ENCODE measurements around the gene FLNA. TPM values are rescaled to one million over a fixed set of nuclear protein-coding genes. Genes with fewer than 3 reads are reported as not detected.
A peak's percentile ranks its signal among the peaks of the same experiment; 100 is the strongest.
"Not testable (repeated sequence)": the region's sequence is repeated elsewhere in the genome, so short reads cannot be mapped to it uniquely, and the experiment has no call there.

Gene FLNA
- total RNA-seq, 1 experiment from 2014 or later = 409 TPM

DNA sequence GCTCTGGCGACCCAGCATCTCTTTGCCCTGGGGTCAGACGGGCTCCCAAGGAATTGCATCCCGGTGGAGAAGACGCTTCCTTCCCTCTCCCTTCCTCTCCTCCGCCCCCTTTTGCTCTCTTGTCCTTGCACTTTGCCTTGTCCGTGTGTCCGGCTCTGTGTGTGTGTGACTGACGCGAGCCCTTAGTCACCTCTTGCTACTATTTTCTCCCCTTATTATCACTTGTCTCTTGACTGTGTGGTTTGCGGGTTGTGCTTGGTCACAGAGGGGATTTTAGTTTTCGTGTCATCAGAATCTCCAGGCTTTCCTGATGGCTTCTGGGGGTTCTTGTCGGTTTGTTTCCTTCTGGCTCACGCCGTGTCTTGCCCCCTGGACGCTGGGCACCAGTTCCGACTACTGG lies 31.4 kb downstream of the FLNA start:
- not testable (repeated sequence) for DNase-seq (ENCODE audit: low spot score)

DNA sequence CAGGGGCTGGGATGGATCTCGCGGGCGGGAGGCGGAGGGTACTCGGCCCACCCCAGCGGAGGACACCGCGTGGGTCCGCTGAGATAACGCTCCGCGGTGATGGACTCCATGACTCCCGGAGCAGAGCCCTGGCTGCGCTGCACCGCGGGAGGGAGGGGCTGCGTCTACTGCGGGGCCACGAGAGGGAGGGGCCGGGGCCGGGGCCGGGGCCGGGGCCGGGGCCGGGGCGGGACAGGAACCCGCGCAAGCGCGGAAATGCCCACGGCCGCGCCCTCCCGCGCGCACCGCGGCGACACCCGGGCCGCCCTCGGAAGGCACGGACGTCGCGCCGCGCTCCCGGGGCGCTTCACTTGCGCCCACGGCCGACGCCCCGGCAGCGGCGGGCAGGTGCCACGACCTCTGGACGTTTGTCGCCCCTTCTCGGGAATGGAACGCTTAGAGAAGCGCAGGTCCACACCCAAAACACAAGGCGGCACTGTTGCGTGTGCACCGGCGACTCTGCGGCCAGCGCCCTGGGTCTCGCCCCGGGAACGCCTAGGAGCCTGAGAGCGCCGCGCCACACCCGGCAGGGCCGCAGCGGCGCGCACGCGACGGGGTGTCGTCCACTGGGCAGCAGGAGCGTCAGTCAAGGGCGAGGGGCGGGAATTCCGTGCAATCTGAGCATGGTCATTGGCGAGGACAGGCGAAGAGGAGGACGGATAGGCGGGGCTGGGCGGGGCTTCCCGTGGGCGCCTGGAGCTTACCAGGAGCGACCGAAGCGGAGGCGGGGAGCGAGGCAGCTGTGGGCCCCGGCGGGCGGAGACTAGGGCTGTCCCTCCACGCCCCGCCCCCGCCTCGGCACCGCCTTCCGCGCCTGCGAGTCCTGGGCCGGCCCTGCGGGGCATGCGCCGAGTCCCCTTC lies 32.8 kb downstream of the FLNA start:
- DNase-seq (ENCODE audit: low spot score) = not testable (repeated sequence)

DNA sequence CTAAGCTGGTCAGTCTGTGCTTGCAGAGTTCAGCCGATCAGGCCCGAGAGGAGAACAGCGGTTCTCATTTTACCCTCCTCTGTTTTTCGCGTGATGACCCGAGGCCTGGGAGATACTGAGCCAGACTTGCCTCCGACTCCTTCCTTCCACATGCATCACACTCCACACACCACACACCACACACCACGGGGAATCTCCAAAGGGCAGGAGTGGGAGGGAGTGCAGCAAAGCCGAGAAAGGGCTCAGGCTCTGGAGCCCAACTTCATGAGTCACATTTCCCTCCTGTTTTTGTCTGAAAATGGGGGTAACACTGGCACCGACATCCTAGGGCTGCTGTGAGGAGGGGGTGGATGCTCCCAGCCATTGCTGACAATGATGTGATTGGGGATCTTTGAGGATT lies 39.9 kb downstream of the FLNA start:
- no peak for DNase-seq (ENCODE audit: low spot score)

DNA sequence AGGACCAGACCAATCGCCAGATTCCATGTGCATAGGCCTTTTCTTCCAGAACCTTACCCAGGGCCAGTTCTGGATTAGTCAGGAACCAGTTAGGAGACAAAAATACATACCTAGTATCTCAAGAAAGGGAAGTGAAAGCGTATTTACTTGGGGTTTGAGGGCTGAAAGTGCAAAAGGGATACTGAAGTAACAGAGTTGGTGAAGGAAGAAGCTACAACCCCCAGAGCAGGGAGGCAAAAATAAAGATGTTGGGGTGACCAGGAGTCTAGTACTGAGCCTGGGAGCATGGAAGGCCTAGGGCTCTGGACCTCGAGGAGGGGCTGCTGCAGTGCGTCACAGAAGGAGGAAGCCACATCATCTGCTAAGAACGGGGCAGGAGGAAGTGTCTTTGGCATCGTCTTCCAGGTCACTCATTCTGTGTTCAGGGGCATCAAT lies 40.6 kb downstream of the FLNA start:
- no peak for DNase-seq (ENCODE audit: low spot score)

DNA sequence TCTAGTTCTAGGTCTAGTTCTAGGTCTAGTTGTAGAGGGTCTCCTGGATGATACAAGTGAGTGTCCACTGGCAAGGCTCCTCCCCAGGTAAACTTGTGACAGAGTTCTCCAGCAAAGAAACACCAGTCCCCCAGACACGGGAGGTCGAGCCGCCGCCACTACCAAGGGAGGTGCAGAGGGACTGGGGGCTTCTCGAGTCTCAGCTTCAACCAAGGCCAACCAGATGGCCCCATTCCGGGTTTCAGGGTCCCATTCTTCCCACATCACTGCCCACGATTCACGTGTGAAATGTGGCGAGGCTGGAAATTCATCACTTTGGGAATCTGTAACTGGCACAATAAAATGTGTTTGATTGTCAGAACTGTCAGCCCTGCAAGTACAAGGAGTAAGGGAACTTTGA lies 41.3 kb downstream of the FLNA start:
- DNase-seq (ENCODE audit: low spot score) = no peak

DNA sequence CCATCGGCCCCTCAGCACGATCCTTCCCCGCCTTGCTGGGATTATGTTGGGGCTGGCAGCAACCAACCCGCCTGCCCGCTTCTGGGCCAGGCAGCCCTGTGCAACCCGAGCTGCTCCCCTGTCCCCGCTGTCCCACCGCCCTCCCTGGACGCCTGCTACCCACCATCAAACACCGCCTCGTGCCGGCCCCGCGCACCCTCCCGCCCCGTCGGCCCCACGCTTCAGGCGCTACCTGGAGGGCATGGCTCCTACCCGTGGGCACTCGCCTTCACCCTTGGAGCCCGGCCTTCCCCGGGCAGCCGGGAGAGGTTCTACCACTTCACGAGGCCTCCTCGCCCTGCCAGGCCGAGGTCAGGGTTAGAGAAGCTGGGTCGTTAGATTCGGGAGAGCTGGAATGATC lies 41.9 kb downstream of the FLNA start:
- no peak for DNase-seq (ENCODE audit: low spot score)

DNA sequence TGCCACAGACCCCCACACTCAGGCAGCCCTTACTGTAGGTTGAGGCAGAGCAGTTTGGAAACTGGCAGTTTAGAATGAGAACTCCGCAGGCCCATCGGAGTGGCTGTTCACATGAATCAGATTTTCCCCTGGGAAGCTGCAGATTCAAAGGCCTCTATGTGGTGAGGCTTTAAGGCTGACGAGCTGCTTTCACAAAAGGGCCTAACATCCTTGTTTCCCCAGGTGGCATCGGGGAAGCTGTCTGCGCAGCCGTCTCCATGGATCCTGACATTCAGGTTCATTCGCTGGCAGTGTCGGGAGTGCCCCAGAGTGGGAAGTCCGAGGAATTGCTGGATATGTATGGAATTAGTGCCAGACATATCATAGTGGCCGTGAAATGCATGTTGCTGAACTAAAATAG lies 45.1 kb downstream of the FLNA start:
- no peak for DNase-seq (ENCODE audit: low spot score)

DNA sequence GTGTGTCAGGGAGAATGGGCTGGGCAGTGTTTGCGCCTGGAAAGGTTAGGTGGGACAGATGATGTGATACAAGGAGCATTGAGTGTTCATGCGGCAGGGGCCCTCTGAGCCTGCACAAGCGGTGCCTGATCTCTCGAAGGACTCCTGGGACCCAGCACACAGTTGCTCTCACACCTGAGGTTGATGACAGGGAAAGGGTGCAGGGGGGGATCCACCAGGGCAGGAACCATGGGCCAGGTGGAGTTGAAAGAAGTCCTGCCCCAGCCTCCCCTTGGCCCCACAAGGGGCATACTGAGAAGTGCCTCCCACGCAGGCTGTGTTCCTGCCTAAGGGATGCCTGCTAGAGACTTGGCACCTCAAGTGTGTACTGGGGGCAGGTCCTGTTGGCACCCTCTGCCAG lies 45.8 kb downstream of the FLNA start:
- no peak for DNase-seq (ENCODE audit: low spot score)

DNA sequence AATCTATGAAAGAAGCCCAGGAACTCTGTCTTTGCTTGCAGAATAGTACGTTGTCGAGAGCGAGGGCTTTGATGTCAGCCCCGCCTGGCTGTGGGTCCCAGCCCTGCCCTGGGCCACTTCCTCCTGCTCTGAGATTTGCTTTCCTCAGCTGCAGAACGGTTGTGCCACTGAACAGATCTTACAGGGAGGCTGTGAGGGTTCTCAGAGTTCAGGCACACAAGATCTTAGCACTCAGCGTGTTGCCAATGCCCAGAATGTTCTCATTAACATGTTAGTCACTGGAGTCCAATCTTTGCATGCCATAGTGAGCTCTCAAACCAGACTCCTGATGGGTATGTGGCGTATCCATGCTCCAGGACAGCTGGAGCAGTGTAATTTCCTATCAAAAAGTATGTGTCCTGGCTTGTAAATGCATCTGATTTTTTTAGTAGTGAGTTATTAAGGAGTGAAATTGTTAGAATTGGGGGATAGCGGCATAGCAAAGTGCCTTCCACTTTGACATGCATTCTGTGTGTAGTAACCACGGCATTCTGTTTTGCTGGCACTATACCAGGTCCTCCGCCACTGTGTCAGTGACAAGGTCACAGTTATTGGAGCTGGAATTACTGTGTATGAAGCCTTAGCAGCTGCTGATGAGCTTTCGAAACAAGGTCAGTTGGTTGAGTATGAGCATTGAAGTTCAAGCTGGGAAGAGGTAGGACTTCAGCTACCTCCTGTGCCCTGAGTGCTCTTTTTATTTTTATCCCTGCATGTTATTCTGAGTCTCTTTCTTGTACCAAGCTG lies 47.2 kb downstream of the FLNA start:
- DNase-seq (ENCODE audit: low spot score) = no peak

DNA sequence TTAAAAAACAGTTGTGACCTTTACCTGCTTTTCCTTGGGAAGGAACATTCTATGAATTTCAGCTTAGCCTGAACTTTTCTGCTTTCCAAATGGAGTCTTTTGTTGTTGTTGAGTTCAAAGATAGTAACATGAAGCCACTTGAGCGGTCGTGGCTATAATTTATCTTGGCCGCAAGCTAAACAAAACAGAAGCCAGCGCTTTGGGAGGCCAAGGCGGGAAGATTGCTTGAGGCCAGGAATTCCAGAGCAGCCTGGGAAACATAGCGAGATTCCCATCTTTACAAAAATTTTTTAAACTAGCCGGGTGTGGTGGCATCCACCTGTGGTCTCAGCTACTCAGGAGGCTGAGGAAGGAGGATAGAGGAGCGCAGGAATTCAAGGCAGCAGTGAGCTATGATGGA lies 48.9 kb downstream of the FLNA start:
- peak; percentile 50 for DNase-seq (ENCODE audit: low spot score)

DNA sequence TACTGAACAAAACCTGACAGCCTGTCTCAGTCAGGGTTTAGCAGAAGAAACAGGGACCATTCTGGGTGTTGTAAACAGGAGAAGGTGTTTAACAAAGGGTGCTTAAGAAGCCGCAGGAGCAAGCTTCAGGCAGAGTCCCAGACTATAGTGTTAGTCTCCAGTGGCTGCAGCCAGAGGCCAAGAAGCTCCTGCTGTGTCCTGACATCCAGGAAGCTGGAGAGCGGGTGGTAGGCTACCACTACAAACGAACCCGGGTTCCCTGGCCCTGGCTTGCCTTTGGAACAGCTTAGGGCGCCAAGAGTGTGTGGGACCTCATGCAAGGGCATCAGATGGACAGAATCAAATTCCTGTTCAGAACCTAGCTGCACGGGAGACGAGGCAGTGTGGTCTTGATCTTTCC lies 50.9 kb downstream of the FLNA start:
- no peak for DNase-seq (ENCODE audit: low spot score)

DNA sequence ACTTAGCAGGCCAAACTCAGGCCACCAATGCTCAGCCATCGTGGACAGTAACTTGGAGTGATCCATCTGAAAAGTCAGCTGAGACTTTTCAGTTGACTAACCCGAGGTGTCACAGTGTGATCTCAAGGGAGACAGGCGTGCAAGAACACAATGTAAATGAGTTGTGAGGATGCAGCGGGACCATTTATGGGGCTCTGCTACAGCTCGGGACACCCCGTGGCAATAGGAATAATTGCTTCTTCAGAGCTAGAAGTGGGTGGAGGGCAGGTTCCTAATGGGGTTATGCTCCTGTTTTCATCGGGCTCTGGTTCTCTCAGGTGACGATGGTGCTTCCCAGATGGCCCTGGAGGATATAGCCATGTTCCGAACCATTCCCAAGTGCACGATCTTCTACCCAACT lies 51.5 kb downstream of the FLNA start:
- DNase-seq (ENCODE audit: low spot score) = no peak

DNA sequence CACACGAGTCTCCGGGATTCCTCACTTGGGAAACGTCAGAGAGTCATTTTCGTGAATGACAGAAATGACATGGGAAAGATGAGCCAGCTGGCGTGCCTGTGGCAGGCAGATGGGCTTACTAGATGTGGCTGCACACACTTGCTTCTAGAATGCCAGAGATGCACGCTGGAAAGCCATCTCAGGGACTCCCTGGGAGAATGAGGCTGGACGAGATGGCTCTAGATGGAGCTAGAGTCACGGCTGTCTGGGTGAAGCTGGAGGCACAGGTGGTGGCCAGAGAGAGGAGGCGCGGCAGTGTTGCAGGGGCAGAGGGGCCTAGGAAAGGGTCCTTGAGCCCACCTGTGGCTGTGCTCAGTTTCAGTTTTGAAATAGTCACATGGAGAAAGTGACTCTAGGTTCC lies 52.8 kb downstream of the FLNA start:
- DNase-seq (ENCODE audit: low spot score) = no peak

DNA sequence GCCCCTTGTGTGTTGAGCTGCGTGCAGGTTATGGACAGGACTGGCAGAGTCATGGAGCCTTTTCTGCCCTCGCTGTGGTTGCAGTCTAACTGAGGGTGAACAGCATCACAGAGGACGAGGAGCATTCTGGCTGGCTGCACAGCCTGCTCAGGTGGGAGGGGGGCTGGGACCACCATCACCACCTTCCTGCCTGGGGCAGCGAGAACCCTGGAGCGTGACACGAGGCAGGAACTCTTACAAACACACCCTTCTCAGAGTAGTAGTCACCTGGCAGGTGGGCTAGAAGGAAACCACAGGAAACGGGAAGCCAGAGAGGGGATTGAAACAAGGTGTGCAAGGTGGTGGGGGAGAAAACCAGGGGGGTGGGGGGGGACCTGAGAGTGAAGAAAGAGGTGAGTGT lies 53.3 kb downstream of the FLNA start:
- no peak for DNase-seq (ENCODE audit: low spot score)

DNA sequence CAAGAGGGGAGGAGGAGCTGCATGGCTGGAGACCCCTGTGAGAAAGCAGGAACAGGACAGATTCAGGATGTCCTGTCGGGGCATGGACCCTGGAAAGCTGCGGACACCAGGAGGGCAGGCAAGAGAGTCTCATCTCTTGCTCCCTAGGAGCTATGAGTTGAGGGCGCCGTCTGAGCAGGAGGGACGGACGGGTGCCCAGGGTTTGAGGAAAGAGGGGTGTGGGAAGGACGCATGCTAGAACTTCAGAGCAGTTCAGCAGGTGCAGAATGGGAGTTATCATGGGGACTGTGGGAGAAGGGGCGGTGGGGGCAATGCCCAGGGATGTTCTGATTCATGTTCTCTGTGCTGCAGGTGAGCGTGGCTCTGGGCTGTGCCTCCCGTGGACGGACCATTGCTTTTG lies 54.0 kb downstream of the FLNA start:
- DNase-seq (ENCODE audit: low spot score) = no peak

DNA sequence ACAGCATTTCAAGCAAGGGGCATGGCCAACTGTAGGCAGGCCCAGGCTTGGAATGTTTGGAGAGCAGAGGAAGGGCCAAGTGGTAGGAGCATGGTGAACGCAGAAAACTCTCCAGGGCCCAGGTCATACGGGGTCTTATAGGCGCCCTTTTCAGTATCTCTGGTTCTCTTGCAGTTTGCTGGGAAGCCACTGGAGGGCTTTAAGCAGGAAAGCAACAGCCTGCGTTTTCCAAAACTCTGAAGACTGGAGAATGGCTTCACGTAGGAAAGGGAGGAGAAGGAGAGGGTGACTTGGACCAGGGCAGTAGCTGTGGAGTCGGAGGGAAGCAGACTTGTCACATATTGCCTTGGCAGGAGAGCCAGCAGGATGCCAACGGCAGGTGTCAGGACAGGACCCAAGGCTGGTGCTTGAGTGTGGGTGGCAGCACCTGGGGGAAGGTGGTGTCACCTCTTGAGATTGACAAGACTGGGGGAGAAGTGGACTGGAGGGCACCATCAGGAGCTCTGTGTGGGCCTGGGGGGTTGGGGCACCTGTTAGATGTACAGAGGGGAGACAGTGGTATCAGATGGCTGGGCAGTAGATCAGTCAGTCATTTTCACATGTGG lies 56.9 kb downstream of the FLNA start:
- DNase-seq (ENCODE audit: low spot score) = no peak

DNA sequence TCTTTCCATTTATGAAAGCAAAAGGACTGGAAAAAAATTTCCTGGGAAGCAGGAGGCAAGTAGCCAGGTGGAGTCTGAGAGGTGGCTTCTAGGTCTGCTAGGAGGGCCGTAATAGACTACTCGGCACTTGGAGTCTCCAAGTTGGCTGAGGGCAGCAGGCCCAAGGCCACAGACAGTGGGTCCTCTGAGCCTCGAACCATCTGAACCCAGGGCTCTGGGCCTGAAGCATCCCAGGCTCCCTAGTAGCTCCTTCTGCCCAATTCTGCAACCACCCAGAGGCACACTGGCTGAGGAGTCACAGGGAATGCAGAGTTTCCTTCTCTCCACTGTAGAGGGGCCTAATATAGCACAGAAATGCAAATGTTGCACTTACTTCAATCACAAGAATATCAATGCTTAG lies 59.0 kb downstream of the FLNA start:
- no peak for DNase-seq (ENCODE audit: low spot score)

DNA sequence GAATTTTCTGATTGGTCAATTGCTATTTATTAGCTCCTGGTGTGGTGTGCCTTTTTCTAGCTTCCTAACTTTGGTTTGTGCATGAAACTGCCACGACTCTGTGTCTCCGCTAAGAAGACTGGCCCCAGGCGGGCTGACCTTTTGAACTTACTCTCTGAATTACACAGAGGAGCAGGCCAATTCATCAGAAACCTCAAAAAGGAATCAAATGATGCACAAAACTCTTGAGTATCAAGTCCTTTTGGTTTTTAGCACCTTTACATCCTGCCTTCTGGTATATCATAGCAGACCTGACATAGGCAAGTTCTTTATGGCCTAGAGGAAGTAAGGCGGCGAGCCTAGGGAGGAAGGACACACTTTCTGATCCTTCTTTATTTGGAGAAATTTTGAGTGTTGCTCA lies 61.3 kb downstream of the FLNA start:
- DNase-seq (ENCODE audit: low spot score) = no peak

DNA sequence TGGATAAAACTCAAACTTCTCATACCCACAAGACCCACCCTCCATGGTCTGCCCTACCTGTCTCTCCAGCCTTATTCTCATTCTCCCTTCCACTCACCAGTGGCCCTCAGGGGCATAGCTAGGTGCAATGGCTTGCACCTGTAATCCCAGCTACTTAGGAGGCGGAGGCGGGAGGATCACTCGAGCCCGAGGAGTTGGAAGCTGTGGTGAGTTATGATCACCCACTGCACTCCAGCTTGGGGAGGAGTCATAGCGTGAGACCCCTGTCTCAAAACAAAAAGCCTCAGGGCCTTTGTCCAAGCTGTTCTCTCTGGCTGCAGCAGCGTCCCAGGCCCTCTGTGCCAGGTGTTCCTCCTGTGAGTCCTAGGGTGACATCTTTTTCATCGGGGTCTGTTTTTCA lies 62.3 kb downstream of the FLNA start:
- no peak for DNase-seq (ENCODE audit: low spot score)

DNA sequence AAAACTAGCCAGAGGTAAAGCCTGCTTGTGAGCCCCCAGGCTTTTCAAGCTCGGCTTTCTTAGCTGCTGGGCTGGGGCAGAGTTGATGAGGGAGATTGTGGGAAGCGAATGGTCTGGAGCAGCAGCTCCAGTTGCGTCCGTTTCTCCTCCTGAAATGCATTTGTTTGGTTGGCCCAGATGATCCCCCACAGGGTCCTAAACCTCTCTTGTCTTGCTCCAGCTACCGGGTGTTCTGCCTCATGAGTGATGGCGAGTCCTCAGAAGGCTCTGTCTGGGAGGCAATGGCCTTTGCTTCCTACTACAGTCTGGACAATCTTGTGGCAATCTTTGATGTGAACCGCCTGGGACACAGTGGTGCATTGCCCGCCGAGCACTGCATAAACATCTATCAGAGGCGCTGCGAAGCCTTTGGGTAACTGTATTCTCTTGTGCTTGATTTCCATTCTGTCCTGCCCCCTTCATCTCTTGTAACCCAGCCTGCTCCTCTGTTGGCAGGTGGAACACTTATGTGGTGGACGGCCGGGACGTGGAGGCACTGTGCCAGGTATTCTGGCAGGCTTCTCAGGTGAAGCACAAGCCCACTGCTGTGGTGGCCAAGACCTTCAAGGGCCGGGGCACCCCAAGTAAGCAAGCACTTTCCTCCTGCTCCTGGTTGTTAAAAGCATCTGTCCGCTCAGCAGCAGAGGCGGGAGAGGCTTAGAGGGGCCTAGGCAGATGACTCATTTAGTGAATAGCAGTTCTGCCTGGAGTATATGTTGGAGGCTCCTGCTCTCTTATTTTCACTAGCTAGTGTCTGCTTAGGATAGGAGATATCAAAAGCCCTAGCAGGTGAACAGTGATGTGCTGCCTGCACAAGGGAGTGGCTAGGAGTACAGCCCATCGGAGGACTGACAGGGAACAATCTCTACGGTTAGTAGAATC lies 63.6 kb downstream of the FLNA start:
- no peak for DNase-seq (ENCODE audit: low spot score)

DNA sequence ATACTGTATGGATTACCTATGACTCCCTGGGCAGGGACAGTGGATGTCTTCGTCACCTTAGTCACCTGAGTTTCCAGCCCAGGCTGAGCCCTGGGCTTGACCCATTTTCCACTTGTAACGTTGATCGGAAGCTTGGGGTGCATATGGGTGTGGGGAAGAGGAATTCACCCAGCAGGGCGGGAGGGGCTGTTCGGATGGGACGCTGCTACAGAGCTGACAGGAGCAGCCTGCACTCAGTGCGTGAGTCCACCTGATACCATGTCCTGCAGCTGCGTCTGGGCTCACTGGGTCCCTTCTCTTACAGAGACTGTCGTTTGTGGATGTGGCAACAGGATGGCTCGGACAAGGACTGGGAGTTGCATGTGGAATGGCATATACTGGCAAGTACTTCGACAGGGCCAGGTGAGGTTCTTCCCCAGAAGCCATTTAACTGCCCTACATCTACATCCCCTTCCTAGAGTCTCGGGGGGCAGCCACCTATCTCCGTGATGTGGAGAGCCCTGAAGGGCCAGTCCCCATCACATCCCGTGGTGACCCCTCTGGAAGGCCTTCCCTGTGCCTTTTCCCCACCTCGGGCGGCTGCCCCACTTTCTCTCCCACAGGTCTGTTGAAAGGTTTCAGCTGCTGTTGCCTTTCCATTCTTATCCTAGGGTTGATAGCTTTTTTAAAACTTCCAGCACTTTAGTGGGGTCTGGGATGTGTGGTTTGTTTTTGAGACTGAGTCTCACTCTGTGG lies 65.2 kb downstream of the FLNA start:
- no peak for DNase-seq (ENCODE audit: low spot score)

Data from H4 (cell line).